Osteoblast (primary cell): ENCODE data around the gene TRAPPC13. TPM values are rescaled to one million over a fixed set of nuclear protein-coding genes. Genes with fewer than 3 reads are reported as not detected.
"Not testable (repeated sequence)": the region's sequence is repeated elsewhere in the genome, so short reads cannot be mapped to it uniquely, and the experiment has no call there.

ENCODE experiments used
- DNase-seq: peaks from one replicate; pipeline ENCODE4 v3.0.0; 2011; ENCODE audit warnings: low spot score, mixed read lengths; ENCODE audit not compliant: insufficient read length; ENCODE audit errors: missing footprints
- H2AFZ ChIP-seq: 2 replicates; pipeline ENCODE4 v1.6.0; 2011; ENCODE audit warnings: mild to moderate bottlenecking, low read length
- H3K27ac ChIP-seq: 2 replicates; pipeline ENCODE4 v1.5.1; 2011; ENCODE audit warnings: mild to moderate bottlenecking, low read depth, low read length, moderate library complexity
- H3K27me3 ChIP-seq: 2 replicates; pipeline ENCODE4 v1.6.0; 2012; ENCODE audit warnings: mild to moderate bottlenecking, control low read depth, inconsistent platforms, low read length, moderate library complexity; ENCODE audit not compliant: insufficient read depth
- H3K36me3 ChIP-seq: 2 replicates; pipeline ENCODE4 v1.5.1; 2011; ENCODE audit warnings: mild to moderate bottlenecking, low read length, control low read depth, moderate library complexity; ENCODE audit not compliant: insufficient read depth
- H3K4me1 ChIP-seq: 2 replicates; pipeline ENCODE4 v1.5.1; 2011; ENCODE audit warnings: mild to moderate bottlenecking, low read length, control low read depth, moderate library complexity; ENCODE audit not compliant: insufficient read depth
- H3K4me2 ChIP-seq: 2 replicates; pipeline ENCODE4 v1.6.0; 2011; ENCODE audit warnings: mild to moderate bottlenecking, low read length; ENCODE audit not compliant: insufficient read depth
- H3K4me3 ChIP-seq: fragments of 200-600 bp; sonication (generic); 3 replicates; pipeline ENCODE4 v1.5.1; 2012; ENCODE audit warnings: mild to moderate bottlenecking, low read length, inconsistent platforms; ENCODE audit not compliant: insufficient read depth
- H3K79me2 ChIP-seq: 2 replicates; pipeline ENCODE4 v1.6.0; 2012; ENCODE audit warnings: mild to moderate bottlenecking, low read length, control low read depth, inconsistent platforms; ENCODE audit not compliant: insufficient read depth
- H3K9me3 ChIP-seq: 2 replicates; pipeline ENCODE4 v1.5.1; 2011; ENCODE audit warnings: low read depth, low read length, control low read depth
- H4K20me1 ChIP-seq: 2 replicates; pipeline ENCODE4 v1.6.0; 2012; ENCODE audit warnings: mild to moderate bottlenecking, low read length, control low read depth; ENCODE audit not compliant: insufficient read depth
- total RNA-seq: library from RNA; depleted of rRNA; stranded (reverse); fragments of >200 nt; gene quantifications from 2 replicates; pipeline ENCODE4 v1.2.3, GENCODE V29; 2012
- TF ChIP-seq, protein P1 (sequence below): IDR thresholded peaks from 2 replicates; pipeline ENCODE4 v1.5.1; 2011; ENCODE audit warnings: mild to moderate bottlenecking, low read depth, low read length, moderate library complexity; ENCODE audit errors: extremely low read depth

The TRAPPC13 gene, protein sequence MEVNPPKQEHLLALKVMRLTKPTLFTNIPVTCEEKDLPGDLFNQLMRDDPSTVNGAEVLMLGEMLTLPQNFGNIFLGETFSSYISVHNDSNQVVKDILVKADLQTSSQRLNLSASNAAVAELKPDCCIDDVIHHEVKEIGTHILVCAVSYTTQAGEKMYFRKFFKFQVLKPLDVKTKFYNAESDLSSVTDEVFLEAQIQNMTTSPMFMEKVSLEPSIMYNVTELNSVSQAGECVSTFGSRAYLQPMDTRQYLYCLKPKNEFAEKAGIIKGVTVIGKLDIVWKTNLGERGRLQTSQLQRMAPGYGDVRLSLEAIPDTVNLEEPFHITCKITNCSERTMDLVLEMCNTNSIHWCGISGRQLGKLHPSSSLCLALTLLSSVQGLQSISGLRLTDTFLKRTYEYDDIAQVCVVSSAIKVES
- total RNA-seq, result 24.2 and 26.1 TPM in 2 replicates

DNA sequence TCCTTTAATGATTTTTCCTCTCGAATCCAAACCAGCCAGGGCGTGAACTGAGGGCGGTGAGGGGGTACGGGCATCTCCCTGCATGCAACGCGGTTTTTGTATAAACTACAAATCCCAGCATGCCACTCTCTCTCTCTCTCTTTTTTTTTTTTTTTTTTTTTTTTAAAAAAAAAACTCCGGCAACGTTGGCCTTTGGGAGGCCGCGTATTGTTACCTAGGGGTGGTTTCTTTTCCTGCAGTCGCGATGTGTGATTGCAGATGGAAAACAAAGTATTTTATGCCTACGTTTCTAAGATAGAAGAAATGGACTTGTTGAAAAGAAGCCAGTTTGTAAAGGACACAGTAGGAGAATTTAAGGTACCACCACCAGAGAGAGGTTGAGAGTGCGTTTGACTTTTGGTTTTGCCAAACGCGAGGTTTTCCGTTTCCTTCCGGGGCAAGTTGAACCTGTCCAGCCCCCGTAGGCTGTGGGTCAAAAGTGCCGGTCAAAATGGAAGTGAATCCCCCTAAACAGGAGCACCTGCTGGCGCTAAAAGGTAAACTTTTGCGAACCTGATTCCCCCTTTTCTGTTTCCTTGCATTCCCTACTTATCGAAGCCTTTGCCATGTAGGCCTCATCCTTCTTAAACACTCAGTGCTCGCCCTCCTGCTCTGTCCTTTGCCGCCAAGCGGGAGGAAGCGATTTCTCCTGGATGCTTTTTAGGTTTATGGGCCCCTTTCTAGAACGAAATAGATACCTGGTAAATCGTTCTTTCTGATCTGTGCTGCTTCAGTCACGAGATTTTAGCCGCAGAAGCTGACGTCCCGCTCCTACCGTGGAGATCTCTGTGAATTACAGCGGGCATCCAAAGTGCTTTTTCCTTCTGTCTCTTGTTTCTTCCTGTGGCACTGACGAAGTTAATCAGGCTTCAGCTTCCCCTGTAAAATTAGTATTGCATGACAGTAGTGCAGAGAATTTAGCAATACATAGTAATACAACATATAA is at the start of gene TRAPPC13, which contains the start of gene SHLD3:
TRAPPC13 (plus strand) TSS at position 457 of the 985 bp plus-strand sequence; CDS start at position 491, 34 bp downstream.
SHLD3 (plus strand) TSS at position 457 of the 985 bp plus-strand sequence. CDS start 4,561 bp downstream, outside the sequence.
- peak within 1 kb of the TSS; percentile 98 for H3K4me3 ChIP-seq
- peaks cover 88% of the 10 kb centered on the region for H3K79me2 ChIP-seq
- peak within 1 kb of the TSS; percentile 93 for H3K27ac ChIP-seq
- no peaks in the 10 kb centered on the region for H3K27me3 ChIP-seq
- peak within 1 kb of the TSS; percentile 89 for H2AFZ ChIP-seq
- TF ChIP-seq, protein P1, sequence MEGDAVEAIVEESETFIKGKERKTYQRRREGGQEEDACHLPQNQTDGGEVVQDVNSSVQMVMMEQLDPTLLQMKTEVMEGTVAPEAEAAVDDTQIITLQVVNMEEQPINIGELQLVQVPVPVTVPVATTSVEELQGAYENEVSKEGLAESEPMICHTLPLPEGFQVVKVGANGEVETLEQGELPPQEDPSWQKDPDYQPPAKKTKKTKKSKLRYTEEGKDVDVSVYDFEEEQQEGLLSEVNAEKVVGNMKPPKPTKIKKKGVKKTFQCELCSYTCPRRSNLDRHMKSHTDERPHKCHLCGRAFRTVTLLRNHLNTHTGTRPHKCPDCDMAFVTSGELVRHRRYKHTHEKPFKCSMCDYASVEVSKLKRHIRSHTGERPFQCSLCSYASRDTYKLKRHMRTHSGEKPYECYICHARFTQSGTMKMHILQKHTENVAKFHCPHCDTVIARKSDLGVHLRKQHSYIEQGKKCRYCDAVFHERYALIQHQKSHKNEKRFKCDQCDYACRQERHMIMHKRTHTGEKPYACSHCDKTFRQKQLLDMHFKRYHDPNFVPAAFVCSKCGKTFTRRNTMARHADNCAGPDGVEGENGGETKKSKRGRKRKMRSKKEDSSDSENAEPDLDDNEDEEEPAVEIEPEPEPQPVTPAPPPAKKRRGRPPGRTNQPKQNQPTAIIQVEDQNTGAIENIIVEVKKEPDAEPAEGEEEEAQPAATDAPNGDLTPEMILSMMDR, result no peak
- H3K9me3 ChIP-seq, result no peaks in the 10 kb centered on the region
- H3K4me1 ChIP-seq, result peaks cover 28% of the 10 kb centered on the region
- peaks cover 12% of the 10 kb centered on the region for H4K20me1 ChIP-seq
- DNase-seq, result no peak
- H3K4me2 ChIP-seq, result peak within 1 kb of the TSS; percentile 97
- peaks cover 5% of the 10 kb centered on the region for H3K36me3 ChIP-seq

DNA sequence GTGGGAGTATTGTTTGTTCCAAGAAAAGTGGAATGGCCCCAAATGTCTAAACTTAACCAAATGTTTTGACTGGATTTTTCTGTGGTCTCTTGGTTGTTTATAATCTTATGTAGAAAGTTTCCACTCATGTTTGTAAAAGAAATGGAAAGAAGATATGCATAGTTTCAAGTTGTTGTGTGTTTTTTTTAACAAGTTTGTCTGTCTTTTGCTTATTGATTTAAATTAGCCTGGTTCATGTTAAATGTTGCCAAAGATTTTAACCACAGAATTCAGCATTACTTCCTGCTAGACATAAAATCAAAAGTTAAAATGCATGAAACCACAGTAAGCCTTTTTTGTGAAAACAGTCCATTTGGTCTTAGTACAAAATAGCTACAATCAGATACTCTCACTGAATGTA is 47.7 kb upstream of the TRAPPC13 start:
- TF ChIP-seq, protein P1, result no peak

DNA sequence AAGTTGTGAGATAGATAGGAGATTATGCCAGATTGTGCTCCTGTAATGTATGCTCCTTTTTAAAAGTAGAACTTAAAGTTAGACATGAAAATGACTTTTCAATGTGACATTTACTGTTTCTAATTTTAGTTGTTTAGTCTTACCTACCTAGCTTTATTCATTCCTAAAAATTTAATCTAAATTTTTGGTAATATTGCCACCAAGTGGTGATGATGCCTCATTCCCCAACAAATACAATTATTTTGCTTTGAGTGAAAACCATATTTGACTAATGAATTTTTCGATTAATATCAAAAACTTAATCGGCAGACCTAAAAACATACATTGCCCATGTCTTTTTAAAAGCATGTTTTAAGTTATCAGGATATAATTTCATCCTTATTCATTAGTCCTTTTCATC is 36.1 kb upstream of the TRAPPC13 start:
- TF ChIP-seq, protein P1, result peak; percentile 33
- Histone ChIP-seq H3K4me1 (peaks cover 4% of the 10 kb centered on the region), H3K4me2 (no peak overlapping the region), H3K36me3 (peaks cover 61% of the 10 kb centered on the region), H3K27ac (no peak overlapping the region), H3K79me2 (no peaks in the 10 kb centered on the region), H2AFZ (no peak overlapping the region), H3K9me3 (no peaks in the 10 kb centered on the region), H4K20me1 (no peaks in the 10 kb centered on the region), H3K4me3 (no peak overlapping the region), H3K27me3 (no peaks in the 10 kb centered on the region)
- DNase-seq, result no peak

More for the DNA sequence above, 47.7 kb upstream of the TRAPPC13 start:
- Histone ChIP-seq H3K36me3 (peaks cover 24% of the 10 kb centered on the region), H3K27me3 (no peaks in the 10 kb centered on the region), H3K27ac (no peak overlapping the region), H3K4me3 (no peak overlapping the region), H3K9me3 (no peaks in the 10 kb centered on the region), H3K4me2 (no peak overlapping the region), H2AFZ (no peak overlapping the region), H3K4me1 (no peaks in the 10 kb centered on the region), H4K20me1 (no peaks in the 10 kb centered on the region), H3K79me2 (peaks cover 8% of the 10 kb centered on the region)
- no peak for DNase-seq

DNA sequence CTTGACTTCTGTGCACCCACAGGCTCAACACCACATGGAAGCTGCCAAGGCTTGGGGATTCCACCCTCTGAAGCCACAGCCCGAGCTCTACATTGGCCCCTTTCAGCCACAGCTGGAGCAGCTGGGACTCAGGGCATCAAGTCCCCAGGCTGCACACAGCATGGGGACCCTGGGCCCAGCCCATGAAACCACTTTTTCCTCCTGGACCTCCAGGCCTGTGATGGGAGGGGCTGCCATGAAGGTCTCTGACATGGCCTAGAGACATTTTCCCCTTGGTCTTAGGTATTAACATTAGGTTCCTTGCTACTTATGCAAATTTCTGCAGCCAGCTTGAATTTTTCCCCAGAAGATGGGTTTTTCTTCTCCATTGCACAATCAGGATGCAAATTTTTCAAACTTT is 23.1 kb upstream of the TRAPPC13 start:
- DNase-seq, H3K27me3 ChIP-seq, H3K79me2 ChIP-seq, H3K4me1 ChIP-seq, H3K27ac ChIP-seq, H2AFZ ChIP-seq, H3K4me2 ChIP-seq, H3K9me3 ChIP-seq, H3K4me3 ChIP-seq, H4K20me1 ChIP-seq: not testable (repeated sequence)
- H3K36me3 ChIP-seq, result peaks cover 59% of the 10 kb centered on the region
